ENCODE results near the gene C1orf53. TPM values are rescaled to one million over a fixed set of nuclear protein-coding genes. Genes with fewer than 3 reads are reported as not detected.
A peak's percentile ranks its signal among the peaks of the same experiment; 100 is the strongest.

Gene C1orf53
- total and polyA plus RNA-seq, 2 of the 4 experiments (the other 2 are of a cell fraction), result 4.8 to 7.0 TPM

- Histone ChIP-seq H3K56ac (ENCODE audit: extremely low read depth, insufficient read depth, low read length) (no peak overlapping the region), H2AK5ac (ENCODE audit: low read depth, low read length) (no peak overlapping the region), H4K5ac (ENCODE audit: low read depth, low read length) (no peak overlapping the region), H3K14ac (replicated peaks; ENCODE audit: low read depth, low read length) (no peak overlapping the region), H2BK120ac (ENCODE audit: low read depth, low read length) (no peak overlapping the region), H4K91ac (ENCODE audit: insufficient read depth, low read depth, low read length) (no peak overlapping the region), H3K4ac (ENCODE audit: low read depth, low read length) (no peak overlapping the region), H3K4me2 (ENCODE audit: low read depth, low read length) (peak overlapping the region; percentile 79; the same call in 1 of the 2 replicates), H2BK20ac (ENCODE audit: low read depth, low read length) (no peak overlapping the region), H2BK15ac (ENCODE audit: low read depth, low read length) (no peak overlapping the region), H3K9me3 (ENCODE audit: control insufficient read depth, insufficient read depth, low read length) (peaks cover 3% of the 10 kb centered on the region; the same call in 1 of the 2 replicates), H3K36me3 (ENCODE audit: control insufficient read depth, insufficient read depth, low read length) (no peaks in the 10 kb centered on the region), H3K27ac (ENCODE audit: insufficient read depth, low read length) (no peak overlapping the region), H3K79me1 (ENCODE audit: low read depth in 1 of 2, low read length in 2 of 2) (no peaks in the 10 kb centered on the region), H4K8ac (ENCODE audit: low read depth in 2 of 2, low read length in 2 of 2) (no peak overlapping the region), H2AK9ac (replicated peaks; ENCODE audit: low read depth, low read length, poor library complexity) (no peak overlapping the region), H2BK5ac (ENCODE audit: low read depth, low read length, poor library complexity, severe bottlenecking) (no peak overlapping the region), H3K27me3 (ENCODE audit: control insufficient read depth, insufficient read depth, low read length) (peaks cover 100% of the 10 kb centered on the region), H2AFZ (replicated peaks; ENCODE audit: low read length, poor library complexity) (peak overlapping the region; percentile 82), H3K4me3 (ENCODE audit: insufficient read depth, low read depth, low read length) (no peak overlapping the region), H3K23ac (ENCODE audit: low read depth, low read length) (peak overlapping the region; percentile 44; the same call in 1 of the 2 replicates), H4K20me1 (ENCODE audit: insufficient read depth, low read length) (peaks cover 5% of the 10 kb centered on the region; the same call in 1 of the 2 replicates), H3K18ac (ENCODE audit: low read depth, low read length) (no peak overlapping the region), H3K9me1 (ENCODE audit: insufficient read depth, low read length) (no peaks in the 10 kb centered on the region), H3K4me1 (ENCODE audit: control insufficient read depth, insufficient read depth, low read length) (peaks cover 6% of the 10 kb centered on the region; the same call in 1 of the 2 replicates), H3K9ac (ENCODE audit: low read depth, low read length) (no peak overlapping the region)
- dilution Hi-C loops (cut with HindIII; ENCODE audit: low sequenced_read_pairs, unreplicated experiment), result no loop called here
- BruUV-seq (replicated peaks), result no TSS peak
- intact Hi-C loops (cut with micrococcal nuclease), result loop anchor here (5.0 to 10.0 kb wide), 6 partner anchors 224 to 768 kb away; partner anchors contain the start of gene NEK7
- ATAC-seq (ENCODE audit: low read depth) (no peak), DNase-seq (no peak)
- 8% methylated on average over 5 of the region's 11 CpGs; no CpG with 5 or more reads in 1 of the 2 experiments for WGBS, 2 experiments (ENCODE audit: extremely low coverage in 2 of 2, insufficient read length in 1 of 2)
- CTCF ChIA-PET, result interaction anchor here (0.6 to 1.4 kb wide), 7 partner anchors 24 to 754 kb away, joined by 3 read pairs; no protein-coding TSS in a partner anchor
- in situ Hi-C loops (cut with MboI; ENCODE audit: low sequenced_read_pairs), result loop anchor here (10.0 to 25.0 kb wide), 2 partner anchors 548 to 771 kb away; no protein-coding TSS in a partner anchor
- TF ChIP-seq MXI1 (IDR thresholded peaks at IDR 0.05; ENCODE audit: borderline replicate concordance, low read depth, low read length), result no peak
- TF ChIP-seq BHLHE40 (IDR thresholded peaks at IDR 0.05; ENCODE audit: low read depth, low read length), result no peak
- no peak for TF ChIP-seq RFX5 (IDR thresholded peaks at IDR 0.05; ENCODE audit: low read depth, low read length)
- no peak for TF ChIP-seq MAFK (IDR thresholded peaks at IDR 0.05; ENCODE audit: low read depth, low read length)
- no peak for TF ChIP-seq CEBPB (IDR thresholded peaks at IDR 0.05; ENCODE audit: low read depth, low read length)
- no peak for TF ChIP-seq POLR2A (IDR thresholded peaks at IDR 0.05; ENCODE audit: low read depth, low read length)
- TF ChIP-seq MAZ (IDR thresholded peaks at IDR 0.05; ENCODE audit: borderline replicate concordance, low read depth, low read length), result no peak
- TF ChIP-seq ELK1 (IDR thresholded peaks at IDR 0.05; ENCODE audit: borderline replicate concordance, low read depth, low read length), result no peak
- TF ChIP-seq CHD1 (IDR thresholded peaks at IDR 0.05; ENCODE audit: low read depth, low read length), result no peak
- TF ChIP-seq SMC3 (IDR thresholded peaks at IDR 0.05; ENCODE audit: low read depth, low read length), result no peak
- POLR2A ChIA-PET (ENCODE audit: unreplicated experiment), result no interaction called here
These were observed 14.1 kb downstream of the C1orf53 start for GRCh38 chr1:197916500-197916983.
